GM23338 (cell line): ENCODE data around the gene ATP8A2. TPM values are rescaled to one million over a fixed set of nuclear protein-coding genes. Genes with fewer than 3 reads are reported as not detected.

Source experiments
- ATAC-seq: fragments of 200-7000 bp; cut with Tn5 transposase; 3 replicates; pipeline ENCODE4 v1.9.1; 2020
- DNase-seq: peaks from one replicate; pipeline ENCODE4 v3.0.0-alpha.2; 2015; ENCODE audit warnings: low spot score
- H2AFZ ChIP-seq: fragments of 200-600 bp; sonication (generic); 2 replicates; pipeline ENCODE4 v1.8.0; 2016; ENCODE audit warnings: antibody characterized with exemption, mild to moderate bottlenecking, moderate library complexity
- H3F3A ChIP-seq: fragments of 200-600 bp; sonication (generic); replicated peaks from 2 replicates; pipeline ENCODE4 v1.8.0; 2017; ENCODE audit warnings: antibody characterized with exemption, mixed run types, low read depth
- H3K27ac ChIP-seq: fragments of 200-600 bp; sonication (generic); 2 replicates; pipeline ENCODE4 v1.6.1; 2016; ENCODE audit warnings: low read depth
- H3K27me3 ChIP-seq: fragments of 200-600 bp; sonication (generic); 2 replicates; pipeline ENCODE4 v1.8.0; 2016; ENCODE audit warnings: mild to moderate bottlenecking, mixed run types, moderate library complexity; ENCODE audit not compliant: insufficient read depth
- H3K36me3 ChIP-seq: fragments of 200-600 bp; sonication (generic); 2 replicates; pipeline ENCODE4 v1.8.0; 2016; ENCODE audit warnings: mild to moderate bottlenecking; ENCODE audit not compliant: insufficient read depth
- H3K4me1 ChIP-seq: fragments of 200-600 bp; sonication (generic); 2 replicates; pipeline ENCODE4 v1.8.0; 2016; ENCODE audit warnings: mild to moderate bottlenecking, moderate library complexity; ENCODE audit not compliant: insufficient read depth
- H3K4me2 ChIP-seq: fragments of 200-600 bp; sonication (generic); 2 replicates; pipeline ENCODE4 v1.7.1; 2017; ENCODE audit warnings: mixed run types
- H3K4me3 ChIP-seq: fragments of 200-600 bp; sonication (generic); 2 replicates; pipeline ENCODE4 v1.6.1; 2016; ENCODE audit warnings: mixed run types
- H3K79me2 ChIP-seq: fragments of 200-600 bp; sonication (generic); replicated peaks from 2 replicates; pipeline ENCODE4 v1.8.0; 2017; ENCODE audit warnings: mild to moderate bottlenecking; ENCODE audit not compliant: insufficient read depth
- H3K9me2 ChIP-seq: fragments of 200-600 bp; sonication (generic); 2 replicates; pipeline ENCODE4 v1.8.0; 2017; ENCODE audit not compliant: insufficient read depth
- H4K20me1 ChIP-seq: fragments of 200-600 bp; sonication (generic); replicated peaks from 2 replicates; pipeline ENCODE4 v1.8.0; 2017; ENCODE audit warnings: mild to moderate bottlenecking; ENCODE audit not compliant: insufficient read depth
- H3K27ac Mint-ChIP-seq: 2 replicates; pipeline ENCODE4 v1.8.0; 2020; ENCODE audit warnings: inconsistent platforms, mild to moderate bottlenecking, moderate library complexity, mixed read lengths
- H3K27me3 Mint-ChIP-seq: 3 replicates; pipeline ENCODE4 v1.8.0; 2022; ENCODE audit warnings: low read depth, mild to moderate bottlenecking, moderate library complexity, mixed read lengths, inconsistent platforms; ENCODE audit not compliant: insufficient read depth, poor library complexity
- H3K36me3 Mint-ChIP-seq: 3 replicates; pipeline ENCODE4 v1.8.0; 2021; ENCODE audit warnings: low read depth, mild to moderate bottlenecking, inconsistent platforms, moderate library complexity, mixed read lengths
- H3K4me1 Mint-ChIP-seq: 3 replicates; pipeline ENCODE4 v1.8.0; 2020; ENCODE audit warnings: mild to moderate bottlenecking, inconsistent platforms, mixed read lengths
- H3K4me3 Mint-ChIP-seq: 3 replicates; pipeline ENCODE4 v1.8.0; 2021; ENCODE audit warnings: moderate library complexity, mild to moderate bottlenecking, inconsistent platforms, mixed read lengths
- H3K9me3 Mint-ChIP-seq: 3 replicates; pipeline ENCODE4 v1.8.0; 2020; ENCODE audit warnings: moderate library complexity, mild to moderate bottlenecking, inconsistent platforms, mixed read lengths
- CREB1 ChIP-seq: fragments of 250-450 bp; sonication (Bioruptor Pico); IDR thresholded peaks from 2 replicates; pipeline ENCODE4 v1.5.0; 2020; ENCODE audit warnings: low read depth, mild to moderate bottlenecking, moderate library complexity
- EZH2 ChIP-seq: fragments of 200-600 bp; sonication (generic); IDR thresholded peaks from one replicate; pipeline ENCODE4 v1.8.0; 2017; ENCODE audit warnings: antibody characterized with exemption, mild to moderate bottlenecking, low read depth; ENCODE audit not compliant: unreplicated experiment
- EZH2phosphoT487 ChIP-seq: fragments of 200-600 bp; sonication (generic); IDR thresholded peaks from one replicate; pipeline ENCODE4 v1.8.1; 2018; ENCODE audit warnings: antibody characterized with exemption; ENCODE audit not compliant: unreplicated experiment
- JUNB ChIP-seq: IDR thresholded peaks from one replicate; pipeline ENCODE4 v1.6.1; 2016; ENCODE audit warnings: antibody characterized with exemption; ENCODE audit not compliant: unreplicated experiment
- NANOG ChIP-seq: IDR thresholded peaks from 2 replicates; pipeline ENCODE4 v1.6.1; 2016; ENCODE audit warnings: antibody characterized with exemption, borderline replicate concordance
- POLR2AphosphoS5 ChIP-seq: IDR thresholded peaks from 2 replicates; pipeline ENCODE4 v1.6.1; 2016; ENCODE audit warnings: antibody characterized with exemption, low read depth
- STAT1 ChIP-seq: IDR thresholded peaks from one replicate; pipeline ENCODE4 v1.6.1; 2016; ENCODE audit warnings: antibody characterized with exemption; ENCODE audit not compliant: unreplicated experiment
- ZNF114 ChIP-seq: fragments of 250-450 bp; sonication (Bioruptor Pico); IDR thresholded peaks from 2 replicates; pipeline ENCODE4 v1.5.0; 2020; ENCODE audit warnings: mild to moderate bottlenecking, moderate library complexity
- ZNF331 ChIP-seq: fragments of 250-450 bp; sonication (Bioruptor Pico); IDR thresholded peaks from 2 replicates; pipeline ENCODE4 v1.5.0; 2020; ENCODE audit warnings: low read depth, mild to moderate bottlenecking, moderate library complexity
- polyA plus RNA-seq: library from polyadenylated mRNA; unstranded; fragments of >200 nt; fragmentation: Nextera tagmentation; extraction: Ambion mirVana; gene quantifications from 2 replicates; pipeline ENCODE4 v1.2.1, GENCODE V29; 2016
- total RNA-seq: library from RNA; depleted of rRNA; stranded (reverse); fragments of >200 nt; shearing (Covaris generic); gene quantifications from 2 replicates; pipeline ENCODE4 v1.2.3, GENCODE V29; 2014
- TF ChIP-seq, protein P1 (sequence below): fragments of 250-450 bp; sonication (Bioruptor Pico); IDR thresholded peaks from 2 replicates; pipeline ENCODE4 v1.5.0; 2020; ENCODE audit warnings: mild to moderate bottlenecking, moderate library complexity
- TF ChIP-seq, protein P2 (sequence below): IDR thresholded peaks from one replicate; pipeline ENCODE4 v1.6.1; 2018; ENCODE audit warnings: antibody characterized with exemption; ENCODE audit not compliant: unreplicated experiment
- TF ChIP-seq, protein P3 (sequence below), 2 experiments: fragments of 200-600 bp in 1 of 2; sonication (generic) in 1 of 2; conservative IDR thresholded peaks; 2 replicates each; pipeline versions ENCODE4 v1.5.1 to v1.6.1; 2016 to 2017; ENCODE audit warnings: antibody characterized with exemption in 2 of 2, low read depth in 2 of 2, mild to moderate bottlenecking in 2 of 2, moderate library complexity in 1 of 2
- TF ChIP-seq, protein P4 (sequence below): IDR thresholded peaks from 2 replicates; pipeline ENCODE4 v1.6.1; 2016; ENCODE audit warnings: antibody characterized with exemption

ATP8A2 gene
- total and polyA plus RNA-seq, 2 experiments from 2014 or later, result 5.7 to 8.8 TPM

DNA sequence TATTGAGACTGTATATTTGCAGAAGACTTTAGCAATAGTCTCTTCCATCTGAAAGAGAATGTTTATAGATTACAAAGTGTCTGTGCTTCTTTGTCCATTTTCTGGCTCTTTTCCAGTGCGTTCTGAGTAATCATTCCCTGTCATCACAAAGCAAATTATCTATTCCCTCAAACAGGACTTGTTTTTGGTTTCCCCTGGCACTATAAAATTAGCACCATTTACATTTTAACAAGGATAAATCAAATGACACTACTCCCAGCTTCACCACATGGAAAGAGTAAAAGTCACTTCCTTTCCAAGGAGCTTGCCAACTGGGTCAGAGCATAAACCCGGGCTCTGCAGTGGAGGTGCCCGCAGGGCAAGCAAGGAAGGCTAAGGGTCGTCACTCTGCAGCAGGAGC, 591.9 kb downstream of the ATP8A2 start:
- Mint-ChIP-seq H3K36me3 (no peaks in the 10 kb centered on the region), H3K4me1 (peaks cover 23% of the 10 kb centered on the region), H3K27ac (no peak overlapping the region), H3K4me3 (no peak overlapping the region), H3K27me3 (peaks cover 7% of the 10 kb centered on the region), H3K9me3 (no peaks in the 10 kb centered on the region)
- H4K20me1 ChIP-seq, result no peaks in the 10 kb centered on the region
- DNase-seq, result no peak
- no peak for ATAC-seq
- H3K36me3 ChIP-seq, result no peaks in the 10 kb centered on the region
- no peaks in the 10 kb centered on the region for H3F3A ChIP-seq
- H3K79me2 ChIP-seq, result no peaks in the 10 kb centered on the region
- TF ChIP-seq STAT1 (no peak), ZNF114 (CRISPR knock-in tag) (no peak), ZNF331 (no peak), EZH2 (no peak), NANOG (no peak), EZH2phosphoT487 (no peak), CREB1 (CRISPR knock-in tag) (no peak), JUNB (no peak), POLR2AphosphoS5 (no peak)
- TF ChIP-seq, protein P1, sequence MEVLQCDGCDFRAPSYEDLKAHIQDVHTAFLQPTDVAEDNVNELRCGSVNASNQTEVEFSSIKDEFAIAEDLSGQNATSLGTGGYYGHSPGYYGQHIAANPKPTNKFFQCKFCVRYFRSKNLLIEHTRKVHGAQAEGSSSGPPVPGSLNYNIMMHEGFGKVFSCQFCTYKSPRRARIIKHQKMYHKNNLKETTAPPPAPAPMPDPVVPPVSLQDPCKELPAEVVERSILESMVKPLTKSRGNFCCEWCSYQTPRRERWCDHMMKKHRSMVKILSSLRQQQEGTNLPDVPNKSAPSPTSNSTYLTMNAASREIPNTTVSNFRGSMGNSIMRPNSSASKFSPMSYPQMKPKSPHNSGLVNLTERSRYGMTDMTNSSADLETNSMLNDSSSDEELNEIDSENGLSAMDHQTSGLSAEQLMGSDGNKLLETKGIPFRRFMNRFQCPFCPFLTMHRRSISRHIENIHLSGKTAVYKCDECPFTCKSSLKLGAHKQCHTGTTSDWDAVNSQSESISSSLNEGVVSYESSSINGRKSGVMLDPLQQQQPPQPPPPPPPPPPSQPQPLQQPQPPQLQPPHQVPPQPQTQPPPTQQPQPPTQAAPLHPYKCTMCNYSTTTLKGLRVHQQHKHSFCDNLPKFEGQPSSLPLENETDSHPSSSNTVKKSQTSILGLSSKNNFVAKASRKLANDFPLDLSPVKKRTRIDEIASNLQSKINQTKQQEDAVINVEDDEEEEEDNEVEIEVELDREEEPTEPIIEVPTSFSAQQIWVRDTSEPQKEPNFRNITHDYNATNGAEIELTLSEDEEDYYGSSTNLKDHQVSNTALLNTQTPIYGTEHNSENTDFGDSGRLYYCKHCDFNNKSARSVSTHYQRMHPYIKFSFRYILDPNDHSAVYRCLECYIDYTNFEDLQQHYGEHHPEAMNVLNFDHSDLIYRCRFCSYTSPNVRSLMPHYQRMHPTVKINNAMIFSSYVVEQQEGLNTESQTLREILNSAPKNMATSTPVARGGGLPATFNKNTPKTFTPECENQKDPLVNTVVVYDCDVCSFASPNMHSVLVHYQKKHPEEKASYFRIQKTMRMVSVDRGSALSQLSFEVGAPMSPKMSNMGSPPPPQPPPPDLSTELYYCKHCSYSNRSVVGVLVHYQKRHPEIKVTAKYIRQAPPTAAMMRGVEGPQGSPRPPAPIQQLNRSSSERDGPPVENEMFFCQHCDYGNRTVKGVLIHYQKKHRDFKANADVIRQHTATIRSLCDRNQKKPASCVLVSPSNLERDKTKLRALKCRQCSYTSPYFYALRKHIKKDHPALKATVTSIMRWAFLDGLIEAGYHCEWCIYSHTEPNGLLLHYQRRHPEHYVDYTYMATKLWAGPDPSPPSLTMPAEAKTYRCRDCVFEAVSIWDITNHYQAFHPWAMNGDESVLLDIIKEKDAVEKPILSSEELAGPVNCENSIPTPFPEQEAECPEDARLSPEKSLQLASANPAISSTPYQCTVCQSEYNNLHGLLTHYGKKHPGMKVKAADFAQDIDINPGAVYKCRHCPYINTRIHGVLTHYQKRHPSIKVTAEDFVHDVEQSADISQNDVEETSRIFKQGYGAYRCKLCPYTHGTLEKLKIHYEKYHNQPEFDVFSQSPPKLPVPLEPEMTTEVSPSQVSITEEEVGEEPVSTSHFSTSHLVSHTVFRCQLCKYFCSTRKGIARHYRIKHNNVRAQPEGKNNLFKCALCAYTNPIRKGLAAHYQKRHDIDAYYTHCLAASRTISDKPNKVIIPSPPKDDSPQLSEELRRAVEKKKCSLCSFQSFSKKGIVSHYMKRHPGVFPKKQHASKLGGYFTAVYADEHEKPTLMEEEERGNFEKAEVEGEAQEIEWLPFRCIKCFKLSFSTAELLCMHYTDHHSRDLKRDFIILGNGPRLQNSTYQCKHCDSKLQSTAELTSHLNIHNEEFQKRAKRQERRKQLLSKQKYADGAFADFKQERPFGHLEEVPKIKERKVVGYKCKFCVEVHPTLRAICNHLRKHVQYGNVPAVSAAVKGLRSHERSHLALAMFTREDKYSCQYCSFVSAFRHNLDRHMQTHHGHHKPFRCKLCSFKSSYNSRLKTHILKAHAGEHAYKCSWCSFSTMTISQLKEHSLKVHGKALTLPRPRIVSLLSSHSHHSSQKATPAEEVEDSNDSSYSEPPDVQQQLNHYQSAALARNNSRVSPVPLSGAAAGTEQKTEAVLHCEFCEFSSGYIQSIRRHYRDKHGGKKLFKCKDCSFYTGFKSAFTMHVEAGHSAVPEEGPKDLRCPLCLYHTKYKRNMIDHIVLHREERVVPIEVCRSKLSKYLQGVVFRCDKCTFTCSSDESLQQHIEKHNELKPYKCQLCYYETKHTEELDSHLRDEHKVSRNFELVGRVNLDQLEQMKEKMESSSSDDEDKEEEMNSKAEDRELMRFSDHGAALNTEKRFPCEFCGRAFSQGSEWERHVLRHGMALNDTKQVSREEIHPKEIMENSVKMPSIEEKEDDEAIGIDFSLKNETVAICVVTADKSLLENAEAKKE (CRISPR knock-in tag), result no peak
- TF ChIP-seq, protein P2, sequence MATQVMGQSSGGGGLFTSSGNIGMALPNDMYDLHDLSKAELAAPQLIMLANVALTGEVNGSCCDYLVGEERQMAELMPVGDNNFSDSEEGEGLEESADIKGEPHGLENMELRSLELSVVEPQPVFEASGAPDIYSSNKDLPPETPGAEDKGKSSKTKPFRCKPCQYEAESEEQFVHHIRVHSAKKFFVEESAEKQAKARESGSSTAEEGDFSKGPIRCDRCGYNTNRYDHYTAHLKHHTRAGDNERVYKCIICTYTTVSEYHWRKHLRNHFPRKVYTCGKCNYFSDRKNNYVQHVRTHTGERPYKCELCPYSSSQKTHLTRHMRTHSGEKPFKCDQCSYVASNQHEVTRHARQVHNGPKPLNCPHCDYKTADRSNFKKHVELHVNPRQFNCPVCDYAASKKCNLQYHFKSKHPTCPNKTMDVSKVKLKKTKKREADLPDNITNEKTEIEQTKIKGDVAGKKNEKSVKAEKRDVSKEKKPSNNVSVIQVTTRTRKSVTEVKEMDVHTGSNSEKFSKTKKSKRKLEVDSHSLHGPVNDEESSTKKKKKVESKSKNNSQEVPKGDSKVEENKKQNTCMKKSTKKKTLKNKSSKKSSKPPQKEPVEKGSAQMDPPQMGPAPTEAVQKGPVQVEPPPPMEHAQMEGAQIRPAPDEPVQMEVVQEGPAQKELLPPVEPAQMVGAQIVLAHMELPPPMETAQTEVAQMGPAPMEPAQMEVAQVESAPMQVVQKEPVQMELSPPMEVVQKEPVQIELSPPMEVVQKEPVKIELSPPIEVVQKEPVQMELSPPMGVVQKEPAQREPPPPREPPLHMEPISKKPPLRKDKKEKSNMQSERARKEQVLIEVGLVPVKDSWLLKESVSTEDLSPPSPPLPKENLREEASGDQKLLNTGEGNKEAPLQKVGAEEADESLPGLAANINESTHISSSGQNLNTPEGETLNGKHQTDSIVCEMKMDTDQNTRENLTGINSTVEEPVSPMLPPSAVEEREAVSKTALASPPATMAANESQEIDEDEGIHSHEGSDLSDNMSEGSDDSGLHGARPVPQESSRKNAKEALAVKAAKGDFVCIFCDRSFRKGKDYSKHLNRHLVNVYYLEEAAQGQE, result no peak
- TF ChIP-seq, protein P3, sequence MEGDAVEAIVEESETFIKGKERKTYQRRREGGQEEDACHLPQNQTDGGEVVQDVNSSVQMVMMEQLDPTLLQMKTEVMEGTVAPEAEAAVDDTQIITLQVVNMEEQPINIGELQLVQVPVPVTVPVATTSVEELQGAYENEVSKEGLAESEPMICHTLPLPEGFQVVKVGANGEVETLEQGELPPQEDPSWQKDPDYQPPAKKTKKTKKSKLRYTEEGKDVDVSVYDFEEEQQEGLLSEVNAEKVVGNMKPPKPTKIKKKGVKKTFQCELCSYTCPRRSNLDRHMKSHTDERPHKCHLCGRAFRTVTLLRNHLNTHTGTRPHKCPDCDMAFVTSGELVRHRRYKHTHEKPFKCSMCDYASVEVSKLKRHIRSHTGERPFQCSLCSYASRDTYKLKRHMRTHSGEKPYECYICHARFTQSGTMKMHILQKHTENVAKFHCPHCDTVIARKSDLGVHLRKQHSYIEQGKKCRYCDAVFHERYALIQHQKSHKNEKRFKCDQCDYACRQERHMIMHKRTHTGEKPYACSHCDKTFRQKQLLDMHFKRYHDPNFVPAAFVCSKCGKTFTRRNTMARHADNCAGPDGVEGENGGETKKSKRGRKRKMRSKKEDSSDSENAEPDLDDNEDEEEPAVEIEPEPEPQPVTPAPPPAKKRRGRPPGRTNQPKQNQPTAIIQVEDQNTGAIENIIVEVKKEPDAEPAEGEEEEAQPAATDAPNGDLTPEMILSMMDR (conservative IDR thresholded peaks at IDR 0.05; ENCODE audit: low read depth in 2 of 2), result no peak
- TF ChIP-seq, protein P4, sequence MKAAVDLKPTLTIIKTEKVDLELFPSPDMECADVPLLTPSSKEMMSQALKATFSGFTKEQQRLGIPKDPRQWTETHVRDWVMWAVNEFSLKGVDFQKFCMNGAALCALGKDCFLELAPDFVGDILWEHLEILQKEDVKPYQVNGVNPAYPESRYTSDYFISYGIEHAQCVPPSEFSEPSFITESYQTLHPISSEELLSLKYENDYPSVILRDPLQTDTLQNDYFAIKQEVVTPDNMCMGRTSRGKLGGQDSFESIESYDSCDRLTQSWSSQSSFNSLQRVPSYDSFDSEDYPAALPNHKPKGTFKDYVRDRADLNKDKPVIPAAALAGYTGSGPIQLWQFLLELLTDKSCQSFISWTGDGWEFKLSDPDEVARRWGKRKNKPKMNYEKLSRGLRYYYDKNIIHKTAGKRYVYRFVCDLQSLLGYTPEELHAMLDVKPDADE, result no peak
- H3K9me2 ChIP-seq, result peaks cover 11% of the 10 kb centered on the region; the same call in 1 of the 2 replicates
- H3K27ac ChIP-seq, result no peak overlapping the region
- H3K4me3 ChIP-seq, result no peak overlapping the region
- no peak overlapping the region for H3K4me2 ChIP-seq
- H3K27me3 ChIP-seq, result no peaks in the 10 kb centered on the region
- peaks cover 11% of the 10 kb centered on the region for H3K4me1 ChIP-seq
- H2AFZ ChIP-seq, result no peak overlapping the region
